HCT116 (cell line): ENCODE results near the gene TMPRSS13. TPM values are rescaled to one million over a fixed set of nuclear protein-coding genes. Genes with fewer than 3 reads are reported as not detected.

Experiments
- ATAC-seq: fragments of 200-7000 bp; cut with Tn5 transposase; 2 replicates; pipeline ENCODE4 v1.9.1; 2020; ENCODE audit warnings: mild to moderate bottlenecking, moderate library complexity
- BruUV-seq: library from RNA; stranded (reverse); fragments of 400-500 nt; replicated peaks from 2 replicates; lab custom pipeline; 2021; lab: Mats Ljungman, UMichigan
- CTCF ChIA-PET: fragments of 300-600 bp; sonication (Branson Sonifier 250); formaldehyde crosslinking; loops from one replicate; lab custom pipeline; 2021; ENCODE audit warnings: antibody characterized with exemption; lab: Charles Lee
- POLR2A ChIA-PET: fragments of 300-600, 350-600 bp; sonication (Branson Sonifier 250); formaldehyde crosslinking; loops from one replicate; lab custom pipeline; 2021; ENCODE audit warnings: antibody characterized with exemption; lab: Charles Lee
- RAD21 ChIA-PET, 2 experiments: fragments of 300-600 bp; sonication (Branson Sonifier 250); formaldehyde crosslinking; loops; one replicate each; lab custom pipeline; 2023; ENCODE audit warnings: low total read pairs in 2 of 2; ENCODE audit not compliant: uncharacterized antibody in 2 of 2, unreplicated experiment in 2 of 2, low non-redundant PET in 1 of 2; lab: Charles Lee
- DNase-seq: peaks from one replicate; pipeline ENCODE4 v3.0.0-alpha.2; 2010; ENCODE audit warnings: low read depth, low spot score
- H2AFZ ChIP-seq: fragments of 200-600 bp; shearing (Covaris generic), sonication (generic); 2 replicates; pipeline ENCODE4 v1.6.1; 2017; ENCODE audit warnings: low read depth, mixed run types, mixed read lengths, antibody characterized with exemption, low read length; ENCODE audit not compliant: poor library complexity, severe bottlenecking
- H3K27ac ChIP-seq: 2 replicates; pipeline ENCODE4 v1.5.1; 2012; ENCODE audit warnings: low read depth, low read length
- H3K27me3 ChIP-seq: fragments of 200-600 bp; sonication (generic); 2 replicates; pipeline ENCODE4 v1.6.1; 2016; ENCODE audit warnings: mixed run types, low read length, mixed read lengths; ENCODE audit not compliant: insufficient read depth
- H3K36me3 ChIP-seq, 2 experiments: fragments of 200-500 bp in 1 of 2; fragments of 200-600 bp in 1 of 2; sonication (Bioruptor generic) in 1 of 2; sonication (generic) in 1 of 2; 2 replicates each; pipeline versions ENCODE4 v1.5.1 to v1.6.1; 2014 to 2016; ENCODE audit warnings: low read length in 2 of 2, inconsistent platforms in 1 of 2, mixed read lengths in 1 of 2, mixed run types in 1 of 2; ENCODE audit not compliant: insufficient read depth in 2 of 2, control insufficient read depth in 1 of 2
- H3K4me1 ChIP-seq, 2 experiments: fragments of 200-600 bp in 1 of 2; sonication (generic) in 1 of 2; 2 replicates each; pipeline versions ENCODE4 v1.5.1 to v1.6.1; 2012 to 2017; ENCODE audit warnings: low read length in 2 of 2, inconsistent platforms in 1 of 2, mild to moderate bottlenecking in 1 of 2, mixed read lengths in 1 of 2, mixed run types in 1 of 2, moderate library complexity in 1 of 2; ENCODE audit not compliant: insufficient read depth in 2 of 2, control insufficient read depth in 1 of 2
- H3K4me2 ChIP-seq: fragments of 200-600 bp; sonication (generic); 2 replicates; pipeline ENCODE4 v1.6.1; 2017; ENCODE audit warnings: mixed run types, low read length, mixed read lengths
- H3K4me3 ChIP-seq, 2 experiments: fragments of 200-600 bp in 1 of 2; sonication (generic) in 1 of 2; replicated peaks in 1 of 2; 2 replicates each; pipeline ENCODE4 v1.5.1; 2011 to 2016; ENCODE audit warnings: low read length in 2 of 2, control low read depth in 1 of 2, low read depth in 1 of 2, mild to moderate bottlenecking in 1 of 2, mixed read lengths in 1 of 2, mixed run types in 1 of 2
- H3K79me2 ChIP-seq: fragments of 200-600 bp; sonication (generic); 2 replicates; pipeline ENCODE4 v1.6.1; 2017; ENCODE audit warnings: mild to moderate bottlenecking, mixed run types, low read length, moderate library complexity, mixed read lengths; ENCODE audit not compliant: insufficient read depth
- H3K9ac ChIP-seq: fragments of 200-600 bp; sonication (generic); 2 replicates; pipeline ENCODE4 v1.6.1; 2016; ENCODE audit warnings: low read length, mixed read lengths
- H3K9me2 ChIP-seq: fragments of 200-600 bp; sonication (generic), shearing (Covaris generic); 2 replicates; pipeline ENCODE4 v1.6.1; 2017; ENCODE audit warnings: mixed run types, mild to moderate bottlenecking, moderate library complexity; ENCODE audit not compliant: insufficient read depth
- H3K9me3 ChIP-seq, 2 experiments: fragments of 200-500 bp in 1 of 2; fragments of 200-600 bp in 1 of 2; sonication (Bioruptor generic) in 1 of 2; sonication (generic) in 1 of 2; 2 replicates each; pipeline ENCODE4 v1.6.1; 2014 to 2017; ENCODE audit warnings: low read length in 2 of 2, mixed read lengths in 2 of 2, inconsistent platforms in 1 of 2, low read depth in 1 of 2, mild to moderate bottlenecking in 1 of 2, mixed run types in 1 of 2, moderate library complexity in 1 of 2; ENCODE audit not compliant: control insufficient read depth in 1 of 2, insufficient read depth in 1 of 2
- H4K20me1 ChIP-seq: fragments of 200-600 bp; sonication (generic), shearing (Covaris generic); 2 replicates; pipeline ENCODE4 v1.6.1; 2017; ENCODE audit warnings: mixed run types, mild to moderate bottlenecking, moderate library complexity; ENCODE audit not compliant: insufficient read depth
- ATF3 ChIP-seq: IDR thresholded peaks from 2 replicates; pipeline ENCODE4 v1.6.1; 2012
- CBX3 ChIP-seq: IDR thresholded peaks from 2 replicates; pipeline ENCODE4 v1.6.1; 2012; ENCODE audit warnings: low read depth
- CEBPB ChIP-seq: IDR thresholded peaks from 2 replicates; pipeline ENCODE4 v1.6.1; 2012; ENCODE audit warnings: low read depth
- CTCF ChIP-seq, 3 experiments: fragments of 200-600 bp in 1 of 3; sonication (generic) in 1 of 3; IDR thresholded peaks in 2 of 3; conservative IDR thresholded peaks in 1 of 3; 2 replicates each; pipeline ENCODE4 v1.5.1; 2012 to 2017; ENCODE audit warnings: low read depth in 2 of 3, low read length in 2 of 3, antibody characterized with exemption in 1 of 3, borderline replicate concordance in 1 of 3, control low read depth in 1 of 3, mild to moderate bottlenecking in 1 of 3, mixed read lengths in 1 of 3, mixed run types in 1 of 3, moderate library complexity in 1 of 3; ENCODE audit not compliant: insufficient read depth in 1 of 3
- EGR1 ChIP-seq: IDR thresholded peaks from 2 replicates; pipeline ENCODE4 v1.6.1; 2012; ENCODE audit warnings: low read depth
- ELF1 ChIP-seq: IDR thresholded peaks from 2 replicates; pipeline ENCODE4 v1.6.1; 2012; ENCODE audit warnings: low read depth, borderline replicate concordance
- EZH2 ChIP-seq: fragments of 200-600 bp; sonication (generic); IDR thresholded peaks from 2 replicates; pipeline ENCODE4 v1.6.1; 2017; ENCODE audit warnings: antibody characterized with exemption, mixed run types
- FOSL1 ChIP-seq: IDR thresholded peaks from 2 replicates; pipeline ENCODE4 v1.6.1; 2012; ENCODE audit warnings: low read depth
- MAX ChIP-seq: IDR thresholded peaks from 2 replicates; pipeline ENCODE4 v1.6.1; 2012
- POLR2A ChIP-seq: IDR thresholded peaks from 2 replicates; pipeline ENCODE4 v1.7.0; 2011; ENCODE audit warnings: borderline replicate concordance; ENCODE audit not compliant: insufficient read depth, insufficient read length; ENCODE audit errors: extremely low read depth
- POLR2AphosphoS5 ChIP-seq: IDR thresholded peaks from 2 replicates; pipeline ENCODE4 v1.6.1; 2011; ENCODE audit warnings: mild to moderate bottlenecking, low read depth, low read length, moderate library complexity
- RAD21 ChIP-seq: IDR thresholded peaks from 2 replicates; pipeline ENCODE4 v1.6.1; 2012; ENCODE audit warnings: low read depth, mild to moderate bottlenecking
- REST ChIP-seq: IDR thresholded peaks from 2 replicates; pipeline ENCODE4 v1.6.1; 2012; ENCODE audit warnings: low read depth
- SIN3A ChIP-seq: IDR thresholded peaks from 2 replicates; pipeline ENCODE4 v1.6.1; 2012; ENCODE audit warnings: low read depth
- SRF ChIP-seq: IDR thresholded peaks from 2 replicates; pipeline ENCODE4 v1.6.1; 2012; ENCODE audit warnings: low read depth
- TCF7L2 ChIP-seq: IDR thresholded peaks from 2 replicates; pipeline ENCODE4 v1.7.0; 2011; ENCODE audit warnings: borderline replicate concordance, inconsistent platforms; ENCODE audit not compliant: insufficient read depth, insufficient read length; ENCODE audit errors: extremely low read depth
- ZBTB33 ChIP-seq: IDR thresholded peaks from 2 replicates; pipeline ENCODE4 v1.6.1; 2011; ENCODE audit warnings: mild to moderate bottlenecking, low read length, moderate library complexity; ENCODE audit not compliant: insufficient replicate concordance; ENCODE audit errors: extremely low read depth
- ZFX ChIP-seq: fragments of 450-650 bp; IDR thresholded peaks from 2 replicates; pipeline ENCODE4 v1.6.1; 2017
- ZNF274 ChIP-seq: fragments of 200-500 bp; sonication (Bioruptor generic); IDR thresholded peaks from 2 replicates; pipeline ENCODE4 v1.6.1; 2014; ENCODE audit warnings: mild to moderate bottlenecking, low read depth, low read length, inconsistent platforms
- intact Hi-C: fragments of 100-400 bp; cut with micrococcal nuclease; formaldehyde crosslinking; loops from 2 replicates; pipeline ENCODE4 v1.10.0; 2022
- total RNA-seq: library from RNA; stranded (reverse); gene quantifications from one replicate; pipeline ENCODE4 v1.2.1, GENCODE V29; 2021; ENCODE audit not compliant: unreplicated experiment

Gene TMPRSS13
- total RNA-seq, 1 experiment from 2014 or later, result 0.52 TPM

- Histone ChIP-seq H3K4me1 (no peaks in the 10 kb centered on the region), H3K79me2 (no peaks in the 10 kb centered on the region), H3K36me3 (no peaks in the 10 kb centered on the region)
- no peak for DNase-seq
- TF ChIP-seq RAD21, result no peak
- TF ChIP-seq MAX, result no peak
- TF ChIP-seq SRF, result no peak
- no peak for TF ChIP-seq EZH2
- TF ChIP-seq ZNF274, result no peak
- no peak for TF ChIP-seq ZBTB33
- TF ChIP-seq ATF3, result no peak
- TF ChIP-seq POLR2A, result no peak
- no peak for TF ChIP-seq ELF1
- TF ChIP-seq EGR1, result no peak
- TF ChIP-seq POLR2AphosphoS5, result no peak
- no peak for TF ChIP-seq REST
- TF ChIP-seq ZFX, result no peak
- TF ChIP-seq CTCF (IDR thresholded peaks at IDR 0.05 in 2 of 3, conservative IDR thresholded peaks at IDR 0.05 in 1 of 3; ENCODE audit: borderline replicate concordance in 1 of 3, insufficient read depth in 1 of 3, low read depth in 2 of 3, low read length in 2 of 3), result no peak
- TF ChIP-seq CBX3, result no peak
- TF ChIP-seq SIN3A, result no peak
- no peak for TF ChIP-seq CEBPB
- no peak for TF ChIP-seq FOSL1
- no peak for TF ChIP-seq TCF7L2
- TF ChIP-seq, all 23 proteins: peak for 0
- Histone ChIP-seq H3K27ac (no peak overlapping the region), H3K4me3 (no peak overlapping the region), H4K20me1 (no peaks in the 10 kb centered on the region), H3K9me2 (no peaks in the 10 kb centered on the region), H3K9me3 (0 out of 4 replicates have a peak, but pooled peaks cover 0 to 3% of the 10 kb centered on the region in 2 experiments), H2AFZ (no peak overlapping the region), H3K9ac (no peak overlapping the region), H3K4me2 (no peak overlapping the region), H3K27me3 (no peaks in the 10 kb centered on the region)
- POLR2A ChIA-PET, result no interaction called here
- no TSS peak for BruUV-seq
- intact Hi-C loops, result no loop called here
- ATAC-seq, result no peak
- RAD21 ChIA-PET, result no interaction called here
- CTCF ChIA-PET, result no interaction called here
Measured at GRCh38 chr11:117961896-117962295, 32.7 kb upstream of the TMPRSS13 start.
